ENCODE results near the gene RGS11. TPM values are rescaled to one million over a fixed set of nuclear protein-coding genes. Genes with fewer than 3 reads are reported as not detected.

Gene RGS11
- total and polyA plus RNA-seq, 2 of the 4 experiments (the other 2 are of a cell fraction): under 0.01 to 0.48 TPM

- Histone ChIP-seq H3K27me3 (ENCODE audit: control insufficient read depth, insufficient read depth, low read length) (no peaks in the 10 kb centered on the region), H3K4ac (ENCODE audit: low read depth, low read length) (no peak overlapping the region), H3K4me2 (ENCODE audit: low read depth, low read length) (no peak overlapping the region), H3K18ac (ENCODE audit: low read depth, low read length) (no peak overlapping the region), H3K56ac (ENCODE audit: extremely low read depth, insufficient read depth, low read length) (no peak overlapping the region), H2AK5ac (ENCODE audit: low read depth, low read length) (no peak overlapping the region), H4K5ac (ENCODE audit: low read depth, low read length) (no peak overlapping the region), H4K8ac (ENCODE audit: low read depth in 2 of 2, low read length in 2 of 2) (no peak overlapping the region), H3K27ac (ENCODE audit: insufficient read depth, low read length) (no peak overlapping the region), H3K14ac (replicated peaks; ENCODE audit: low read depth, low read length) (no peak overlapping the region), H3K4me3 (ENCODE audit: insufficient read depth, low read depth, low read length) (no peak overlapping the region), H3K9ac (ENCODE audit: low read depth, low read length) (no peak overlapping the region), H3K36me3 (ENCODE audit: control insufficient read depth, insufficient read depth, low read length) (peaks cover 36% of the 10 kb centered on the region), H2BK5ac (ENCODE audit: low read depth, low read length, poor library complexity, severe bottlenecking) (no peak overlapping the region), H2BK15ac (ENCODE audit: low read depth, low read length) (no peak overlapping the region), H2BK20ac (ENCODE audit: low read depth, low read length) (no peak overlapping the region), H2BK120ac (ENCODE audit: low read depth, low read length) (no peak overlapping the region), H3K9me1 (ENCODE audit: insufficient read depth, low read length) (peaks cover 3% of the 10 kb centered on the region), H3K4me1 (ENCODE audit: control insufficient read depth, insufficient read depth, low read length) (no peaks in the 10 kb centered on the region), H3K23ac (ENCODE audit: low read depth, low read length) (no peak overlapping the region), H3K79me1 (ENCODE audit: low read depth in 1 of 2, low read length in 2 of 2) (no peaks in the 10 kb centered on the region), H3K9me3 (ENCODE audit: control insufficient read depth, insufficient read depth, low read length) (no peaks in the 10 kb centered on the region), H2AFZ (replicated peaks; ENCODE audit: low read length, poor library complexity) (no peak overlapping the region), H4K91ac (ENCODE audit: insufficient read depth, low read depth, low read length) (no peak overlapping the region), H2AK9ac (replicated peaks; ENCODE audit: low read depth, low read length, poor library complexity) (no peak overlapping the region), H4K20me1 (ENCODE audit: insufficient read depth, low read length) (no peaks in the 10 kb centered on the region)
- WGBS, 2 experiments (ENCODE audit: extremely low coverage in 2 of 2, insufficient read length in 1 of 2): 93% methylated on average over 15 of the region's 23 CpGs; no CpG with 5 or more reads in 1 of the 2 experiments
- TF ChIP-seq MAFK (IDR thresholded peaks at IDR 0.05; ENCODE audit: low read depth, low read length): no peak
- dilution Hi-C loops (cut with HindIII; ENCODE audit: low sequenced_read_pairs, unreplicated experiment) (no loop called here), intact Hi-C loops (cut with micrococcal nuclease) (no loop called here), in situ Hi-C loops (cut with MboI; ENCODE audit: low sequenced_read_pairs) (no loop called here)
- CTCF ChIA-PET: no interaction called here
- no TSS peak for BruUV-seq (replicated peaks)
- DNase-seq: no peak
- POLR2A ChIA-PET (ENCODE audit: unreplicated experiment): no interaction called here
- no peak for ATAC-seq (ENCODE audit: low read depth)
These were observed 11.2 kb downstream of the RGS11 start for GRCh38 chr16:264440-264951.
